Mucosa of gallbladder (tissue), 1 donor: ENCODE measurements around the gene JPT1. TPM values are rescaled to one million over a fixed set of nuclear protein-coding genes. Genes with fewer than 3 reads are reported as not detected.
"Not testable (repeated sequence)": the region's sequence is repeated elsewhere in the genome, so short reads cannot be mapped to it uniquely, and the experiment has no call there.

Experiments
- DNase-seq: peaks from one replicate; pipeline ENCODE4 v3.0.0-alpha.2; 2020; ENCODE audit warnings: low spot score
- total RNA-seq: library from RNA; stranded (reverse); gene quantifications from one replicate; pipeline ENCODE4 v1.2.1, GENCODE V29; 2021
- donor health status: DM: no; HTN: no; CAD: no.

Gene JPT1
- total RNA-seq, 1 donor from 2014 or later: 183 TPM

DNA sequence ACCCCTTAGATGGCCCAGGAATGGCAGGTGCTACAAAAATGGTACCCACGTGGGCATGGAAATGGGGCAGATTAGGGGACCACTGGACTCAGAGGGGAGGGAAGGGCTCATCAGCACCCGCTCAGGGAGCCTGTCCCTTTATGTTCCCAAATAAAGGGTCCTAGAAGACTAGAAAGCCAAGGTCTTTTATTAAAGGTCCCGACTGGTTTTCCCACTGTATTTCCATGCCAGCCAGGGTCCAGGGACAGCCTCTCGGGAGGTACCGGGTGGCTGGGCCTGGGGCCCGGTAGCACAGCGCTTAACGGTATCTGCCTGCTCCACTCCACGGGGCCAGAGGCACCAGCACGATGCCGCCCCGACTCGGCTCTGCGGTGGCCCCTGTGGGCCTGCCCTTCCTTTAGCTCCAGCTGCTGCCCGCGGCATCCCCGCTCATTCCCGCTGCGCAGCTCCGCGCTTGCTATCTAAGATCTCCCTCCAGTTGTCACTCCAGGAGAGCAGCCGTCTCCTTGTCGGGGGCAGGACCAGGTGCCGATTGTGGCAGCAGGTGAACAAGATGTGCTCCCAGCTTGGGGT, 24.2 kb downstream of the JPT1 start:
- no peak for DNase-seq

DNA sequence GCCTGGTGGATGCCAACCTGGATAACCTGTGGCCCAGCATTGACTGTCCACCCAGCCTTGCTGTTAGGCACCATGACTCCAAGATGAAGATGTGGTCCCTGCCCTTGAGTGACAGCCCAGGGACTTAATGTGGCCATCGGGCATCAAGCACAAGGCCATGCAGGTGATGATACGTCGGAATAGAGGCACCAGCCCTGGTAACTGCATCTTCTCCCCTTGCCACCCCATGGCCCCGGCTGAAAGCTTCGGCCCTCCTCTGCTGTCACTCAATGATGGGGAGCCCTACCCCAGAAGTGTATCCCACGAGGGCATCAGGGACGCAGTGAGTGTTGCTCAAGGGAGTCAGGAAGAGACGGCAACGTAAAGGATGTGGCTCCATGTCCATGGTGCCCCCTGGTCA, 24.7 kb downstream of the JPT1 start:
- DNase-seq: no peak

DNA sequence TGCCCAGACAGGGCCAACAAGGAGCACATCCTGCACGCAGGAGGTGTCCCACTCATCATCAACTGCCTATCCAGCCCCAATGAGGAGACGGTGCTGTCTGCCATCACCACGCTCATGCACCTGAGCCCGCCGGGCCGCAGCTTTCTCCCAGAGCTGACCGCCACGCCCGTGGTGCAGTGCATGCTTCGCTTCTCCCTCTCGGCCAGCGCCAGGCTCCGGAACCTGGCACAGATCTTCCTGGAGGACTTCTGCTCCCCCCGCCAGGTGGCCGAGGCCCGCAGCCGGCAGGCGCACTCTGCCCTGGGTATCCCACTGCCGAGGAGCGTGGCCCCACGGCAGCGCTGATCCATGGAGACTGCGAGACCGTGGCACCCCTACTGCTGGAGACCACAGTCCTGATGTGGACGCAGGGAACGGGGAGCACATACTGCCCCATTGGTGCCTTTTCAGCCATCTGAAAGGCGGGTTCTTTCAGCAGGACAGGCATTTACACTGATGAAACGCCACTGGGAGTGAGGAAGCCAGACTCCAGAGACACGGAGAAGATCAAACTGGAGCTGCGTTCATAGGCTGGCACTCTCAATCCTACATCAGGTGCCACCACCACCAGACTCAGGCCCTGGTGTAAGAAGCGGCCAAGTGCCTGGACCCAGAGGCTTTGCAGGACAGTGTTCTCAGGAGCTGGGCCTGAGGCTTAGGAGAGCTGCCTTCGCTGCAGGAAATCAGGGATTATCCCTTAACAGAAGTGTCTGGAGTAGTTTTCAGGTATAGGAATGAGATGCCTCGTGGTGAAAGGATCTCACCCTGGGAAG, 25.4 kb downstream of the JPT1 start:
- DNase-seq: no peak

DNA sequence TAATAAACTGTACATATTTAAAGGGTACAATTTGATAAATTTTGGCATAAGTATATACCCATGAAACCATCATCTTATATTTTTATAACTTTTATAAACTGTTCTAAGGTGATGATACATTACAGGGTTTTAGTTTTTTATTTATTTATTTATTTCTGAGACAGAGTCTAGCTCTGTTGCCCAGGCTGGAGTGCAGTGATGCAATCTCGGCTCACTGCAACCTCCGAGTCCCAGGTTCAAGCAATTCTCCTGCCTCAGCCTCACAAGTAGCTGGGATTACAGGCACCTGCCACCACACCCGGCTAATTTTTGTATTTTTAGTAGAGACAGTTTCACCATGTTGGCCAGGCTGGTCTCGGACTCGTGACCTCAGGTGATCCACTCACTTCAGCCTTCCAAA, 26.4 kb downstream of the JPT1 start:
- DNase-seq: not testable (repeated sequence)

DNA sequence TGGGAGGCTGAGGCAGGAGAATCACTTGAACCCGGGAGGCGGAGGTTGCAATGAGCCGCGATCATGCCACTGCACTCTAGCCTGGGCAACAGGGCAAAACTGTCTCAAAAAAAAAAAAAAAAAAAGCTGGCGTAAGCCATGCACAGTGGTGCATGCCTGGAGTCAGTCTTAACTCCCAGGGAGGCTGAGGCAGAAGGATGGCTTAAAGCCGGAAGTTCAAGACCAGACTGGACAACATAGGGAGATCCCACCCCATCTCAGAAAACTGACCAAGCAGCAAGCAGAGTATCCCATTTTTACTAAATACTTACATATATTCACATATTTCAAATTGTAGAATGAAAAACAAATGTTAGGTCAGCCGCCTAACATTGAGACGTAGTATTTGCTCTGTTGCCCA, 27.4 kb downstream of the JPT1 start:
- DNase-seq: no peak

DNA sequence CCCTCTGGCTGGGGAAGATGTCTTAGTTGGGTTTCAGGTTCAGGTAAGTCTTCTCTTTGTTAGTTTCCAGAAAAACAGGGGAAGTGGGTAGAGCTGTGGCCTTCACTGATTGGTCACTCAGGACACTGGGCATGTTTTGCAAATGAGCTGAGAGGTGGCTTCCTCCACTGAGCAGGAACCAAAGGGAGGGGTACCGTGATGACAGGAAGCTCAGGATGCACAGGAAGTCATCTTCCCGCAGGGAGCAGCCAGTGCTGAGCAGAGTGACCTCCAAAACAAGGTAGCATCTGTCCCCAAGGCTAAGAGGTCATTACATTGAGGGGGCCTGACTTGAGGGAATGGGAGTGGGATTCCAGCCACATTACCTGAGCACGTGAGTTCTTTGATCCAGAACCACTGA, 28.3 kb downstream of the JPT1 start:
- no peak for DNase-seq

DNA sequence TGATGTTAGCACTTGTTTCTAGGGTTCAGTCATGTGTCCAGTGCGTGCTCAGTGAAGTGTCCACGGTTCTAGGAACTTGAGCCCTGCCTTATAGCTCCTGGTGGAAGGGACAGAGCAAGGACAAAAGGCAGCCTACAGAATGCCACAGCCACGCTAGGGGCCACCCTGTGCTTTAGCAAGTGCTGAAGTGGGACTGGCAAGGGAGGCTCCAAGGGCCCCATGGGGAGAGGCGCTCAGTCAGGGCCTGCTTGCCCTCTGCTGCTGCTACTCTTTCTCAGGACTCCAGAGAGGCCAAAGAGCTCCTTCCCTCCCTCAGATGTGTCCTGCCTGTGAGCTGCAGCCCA, 29.5 kb downstream of the JPT1 start:
- no peak for DNase-seq

DNA sequence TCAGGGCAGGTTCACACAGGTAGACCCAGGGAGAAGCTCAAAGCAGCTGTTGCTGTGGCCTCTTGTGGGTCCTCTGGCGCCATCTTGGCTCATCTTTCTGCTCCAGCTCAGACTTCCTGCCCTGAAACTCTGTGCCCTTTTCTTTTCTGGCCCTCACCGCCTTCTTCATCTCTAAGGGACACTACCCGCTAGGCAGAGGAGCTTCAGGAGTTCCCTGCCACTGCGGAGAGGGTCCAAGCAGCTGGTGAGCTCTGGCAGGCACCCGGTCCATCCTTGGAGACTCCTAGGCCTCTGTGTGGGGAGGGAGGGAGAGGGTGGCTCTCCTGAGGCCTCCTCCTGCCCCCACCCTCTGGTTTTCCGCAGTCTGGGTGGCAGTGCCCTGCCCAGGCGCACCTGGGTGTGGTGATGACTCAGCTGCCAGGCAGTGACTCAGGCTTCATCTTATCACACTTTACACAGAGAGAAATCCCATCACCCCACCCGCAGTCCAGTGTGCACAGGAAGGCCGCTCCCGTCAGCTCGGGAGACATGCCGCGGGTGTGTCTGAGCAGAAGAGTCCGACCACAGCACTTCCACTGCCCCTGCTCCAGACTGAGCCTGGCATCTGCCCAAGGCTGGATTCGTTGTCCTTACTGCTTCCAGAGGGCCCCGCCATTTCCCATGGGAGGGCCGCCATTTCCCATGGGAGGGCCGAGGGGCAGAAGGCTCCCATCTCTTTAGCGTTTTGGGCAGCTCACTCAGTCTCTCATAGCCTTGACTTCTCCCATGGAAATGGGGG, 30.1 kb downstream of the JPT1 start:
- DNase-seq: peak; percentile 93

DNA sequence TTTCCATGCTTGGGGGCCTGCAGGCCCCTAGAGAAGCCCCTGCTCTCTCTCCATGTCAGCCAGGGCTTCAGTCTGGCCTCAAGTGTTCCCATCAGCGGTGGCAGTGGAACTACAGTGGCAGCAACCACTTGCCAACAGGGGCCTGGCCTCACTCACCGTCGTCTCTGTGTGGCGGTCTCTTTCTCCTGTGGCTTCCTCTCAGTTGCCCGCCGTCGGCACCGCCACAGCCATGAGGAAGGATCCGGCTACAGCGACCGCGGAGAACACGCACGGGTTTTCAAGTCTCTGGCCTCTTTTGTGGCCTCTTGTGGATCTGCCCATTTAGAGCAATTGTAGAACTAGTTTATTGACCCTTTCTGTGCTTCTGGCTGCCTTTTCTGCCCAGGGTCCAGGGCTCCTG, 36.0 kb downstream of the JPT1 start:
- no peak for DNase-seq

DNA sequence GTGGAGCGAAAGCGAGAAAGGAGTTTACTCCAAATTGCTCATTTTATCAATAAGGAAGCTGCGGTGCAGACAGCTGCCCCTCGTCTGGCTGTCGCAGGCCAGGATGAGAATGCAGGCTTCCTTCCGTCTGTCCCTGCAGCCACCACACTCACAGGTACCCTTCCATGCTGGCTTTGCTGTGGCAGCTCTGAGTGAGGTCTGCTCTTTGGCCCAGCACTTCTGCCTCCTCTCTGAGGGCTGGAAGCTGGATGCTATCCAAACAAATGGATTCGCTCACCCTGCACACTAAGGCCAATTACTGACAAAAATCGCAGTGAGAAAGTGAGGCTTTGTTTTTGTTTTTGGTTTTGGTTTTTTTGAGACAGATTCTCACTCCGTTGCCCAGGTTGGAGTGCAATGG, 37.6 kb downstream of the JPT1 start:
- no peak for DNase-seq

DNA sequence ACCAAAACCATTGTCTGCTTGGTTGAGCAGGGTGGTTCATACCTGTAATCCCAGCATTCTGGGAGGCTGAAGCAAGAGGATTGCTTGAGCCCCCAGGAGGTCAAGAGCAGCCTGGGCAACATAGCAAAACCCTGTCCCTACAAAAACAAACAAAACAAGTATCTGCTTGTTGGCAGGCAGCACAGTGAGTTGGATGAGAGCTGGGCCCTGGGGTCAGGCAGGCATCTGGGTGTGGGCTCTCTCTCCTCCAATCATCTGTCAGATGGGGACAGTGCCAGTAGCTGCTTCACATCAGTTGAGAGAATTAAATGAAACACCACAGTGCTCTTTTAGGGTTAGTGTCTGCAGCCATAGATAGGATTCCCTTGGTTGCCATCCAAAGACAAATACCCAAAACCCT, 38.8 kb downstream of the JPT1 start:
- DNase-seq: no peak

DNA sequence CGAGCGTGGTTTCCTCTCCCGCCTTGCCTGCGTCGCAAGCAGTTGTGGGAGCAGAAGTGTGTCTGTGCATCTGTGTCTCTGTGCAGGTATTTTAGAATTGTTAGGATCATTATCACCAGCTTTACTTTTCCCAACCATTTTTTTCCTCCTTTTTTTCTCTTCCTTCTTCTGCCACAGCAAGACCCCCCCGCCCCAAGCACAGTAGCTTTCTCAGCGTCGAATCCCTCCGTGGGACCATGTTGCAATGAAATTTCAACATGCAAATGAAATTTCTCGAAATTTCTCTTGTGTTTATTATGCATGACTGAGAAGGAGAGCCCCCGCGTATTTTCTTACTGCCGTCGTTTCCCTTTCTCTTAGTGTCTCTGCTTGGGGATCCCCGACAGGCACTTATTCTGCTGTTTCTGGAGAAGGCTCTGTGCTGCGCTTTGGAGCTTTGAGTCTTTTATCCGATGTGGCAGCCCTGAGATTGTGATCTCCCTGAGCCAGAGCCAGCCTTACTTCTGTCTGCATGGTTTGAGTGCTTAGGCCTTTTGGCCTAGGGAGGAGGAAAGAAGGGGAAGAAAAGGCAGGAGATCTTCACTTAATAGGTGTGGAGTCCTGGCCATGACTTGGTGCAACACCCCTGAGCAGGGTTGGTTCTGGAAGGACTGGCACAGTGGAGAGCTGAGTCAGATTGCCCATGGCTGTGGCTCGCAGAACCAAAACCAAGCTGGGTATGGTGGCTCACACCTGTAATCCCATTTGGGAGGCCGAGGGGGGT, 39.6 kb downstream of the JPT1 start:
- no peak for DNase-seq

DNA sequence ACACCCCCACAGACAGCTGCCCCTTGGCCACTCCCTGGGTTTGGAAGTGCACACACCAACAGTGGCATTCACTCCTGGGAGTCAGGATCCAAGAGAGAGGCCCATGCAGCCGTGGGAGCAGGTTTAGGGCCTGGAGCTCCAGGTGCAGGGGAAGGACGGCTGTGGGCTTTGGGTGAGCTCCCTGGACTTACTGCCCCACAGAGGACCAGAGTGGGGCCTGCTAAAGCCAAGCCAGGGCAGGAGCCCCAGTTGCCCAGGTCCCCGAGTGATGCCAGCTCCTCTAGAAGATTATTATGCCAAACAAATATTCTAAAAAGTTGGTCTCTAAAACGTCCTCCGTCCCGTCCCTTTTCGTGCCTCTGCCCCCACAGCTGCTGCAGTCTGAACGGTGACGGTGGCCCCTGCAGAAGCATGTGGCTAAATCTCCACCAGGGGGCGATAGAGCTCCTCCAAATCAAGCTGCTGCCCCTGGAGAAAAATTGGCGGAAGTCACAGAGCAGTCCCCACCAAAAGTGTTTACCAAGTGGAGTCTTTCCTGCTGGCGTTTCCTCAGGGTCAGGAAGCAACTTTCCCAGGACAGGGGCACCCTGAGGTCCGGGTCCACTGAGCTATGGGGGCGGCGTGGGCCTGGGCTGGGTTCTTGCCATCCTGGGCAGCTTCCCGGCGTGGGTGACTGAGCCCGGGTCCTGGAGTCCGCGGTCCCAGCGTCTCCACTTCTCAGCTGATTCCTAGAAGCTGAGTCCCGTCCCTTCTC, 40.3 kb downstream of the JPT1 start:
- DNase-seq: peak; percentile 93

DNA sequence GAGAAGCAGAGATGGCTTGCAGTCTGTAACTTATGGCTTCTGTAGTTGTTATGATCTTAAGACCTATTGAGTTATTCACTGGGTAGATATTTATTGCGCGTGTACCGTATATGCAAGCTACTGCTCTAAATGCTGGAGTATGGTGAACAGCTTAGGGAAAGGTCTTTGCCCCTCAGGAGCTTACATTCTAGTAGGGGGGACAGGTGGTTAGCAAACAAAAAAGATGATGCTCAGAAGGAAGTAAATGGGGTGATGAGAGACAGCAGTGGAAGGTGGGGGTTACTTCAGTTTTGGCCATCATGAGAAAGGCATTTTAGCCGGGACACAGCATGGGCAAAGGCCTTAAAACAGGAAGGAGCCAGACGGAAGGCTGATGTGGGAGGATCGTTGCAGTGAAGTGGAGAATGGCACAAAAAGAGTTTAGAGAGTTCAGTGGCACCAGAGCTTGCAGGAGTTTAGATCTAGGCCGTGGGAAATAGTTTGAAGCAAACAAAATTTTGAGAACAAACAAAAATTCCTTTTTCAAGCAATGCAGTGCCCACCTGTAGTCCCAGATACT, 42.5 kb downstream of the JPT1 start:
- DNase-seq: no peak

DNA sequence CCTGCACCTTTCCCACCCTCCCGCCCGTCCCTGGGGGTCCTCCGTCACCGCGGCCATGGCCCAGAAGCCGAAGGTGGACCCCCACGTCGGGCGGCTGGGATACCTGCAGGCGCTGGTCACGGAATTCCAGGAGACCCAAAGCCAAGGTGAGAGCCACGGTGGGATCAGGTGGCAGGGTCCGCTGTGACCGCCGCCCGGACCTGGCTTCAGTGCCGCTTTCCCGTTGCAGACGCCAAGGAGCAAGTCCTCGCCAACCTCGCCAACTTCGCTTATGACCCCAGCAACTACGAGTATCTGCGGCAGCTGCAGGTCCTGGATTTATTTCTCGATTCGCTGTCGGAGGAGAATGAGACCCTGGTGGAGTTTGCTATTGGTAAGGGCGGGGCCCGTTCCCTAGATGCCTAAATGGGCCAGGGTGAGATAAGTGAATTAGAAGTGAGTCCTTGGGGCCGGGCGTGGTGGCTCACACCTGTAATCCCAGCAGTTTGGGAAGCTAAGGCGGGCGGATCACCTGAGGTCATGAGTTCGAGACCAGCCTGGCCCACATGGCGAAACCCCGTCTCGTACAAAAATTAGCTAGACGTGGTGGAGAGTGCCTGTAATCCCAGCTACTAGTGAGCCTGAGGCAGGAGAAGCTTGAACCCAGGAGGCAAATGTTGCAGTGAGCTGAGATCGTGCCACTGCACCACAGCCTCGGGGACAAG, 43.9 kb downstream of the JPT1 start:
- DNase-seq: no peak

DNA sequence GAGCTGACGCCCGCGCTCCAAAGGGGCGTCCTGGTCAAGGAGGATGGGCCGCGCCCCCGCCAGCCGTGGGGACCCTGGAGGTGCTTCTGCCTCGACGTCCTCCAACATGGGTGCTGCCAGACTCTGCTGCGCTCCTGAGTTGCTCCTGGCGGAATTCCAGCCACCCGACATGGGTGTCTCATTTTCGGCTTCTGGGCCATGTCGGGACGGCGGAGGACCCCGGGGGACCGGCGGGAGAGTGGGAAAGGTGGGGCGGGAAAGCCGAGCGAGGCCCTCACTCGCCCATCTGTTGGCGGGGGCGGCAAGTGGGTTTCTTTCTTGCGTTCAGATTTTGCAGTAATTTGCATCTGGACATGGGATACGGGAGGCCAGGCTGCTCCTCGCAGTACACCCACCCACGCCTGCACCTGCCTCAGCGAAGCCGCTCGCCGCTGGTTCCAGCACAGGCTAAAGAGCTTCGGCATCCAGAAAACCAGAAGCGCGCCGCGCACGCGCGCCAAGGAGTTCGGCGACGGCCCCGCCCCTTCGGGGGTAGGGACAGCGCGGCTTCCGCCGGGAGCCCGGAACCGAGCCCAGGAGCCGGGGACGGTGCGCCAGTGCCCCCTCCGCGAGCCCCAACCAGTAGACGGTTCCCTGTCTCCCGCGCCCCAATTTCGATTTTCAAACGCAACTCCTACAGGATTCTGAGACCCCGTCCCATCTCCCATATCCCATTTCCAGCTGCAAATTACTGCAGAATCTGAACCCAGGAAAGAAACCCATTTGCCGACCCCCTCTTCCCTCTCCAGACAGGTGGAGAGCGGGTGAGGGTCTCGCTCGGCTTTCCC, 44.7 kb downstream of the JPT1 start, which contains the start of gene ARMC7:
Gene ARMC7, plus strand, starts transcription at position 563 of the 827 bp plus-strand sequence. CDS start 320 bp downstream, outside the sequence.
- peak; percentile 91 for DNase-seq

DNA sequence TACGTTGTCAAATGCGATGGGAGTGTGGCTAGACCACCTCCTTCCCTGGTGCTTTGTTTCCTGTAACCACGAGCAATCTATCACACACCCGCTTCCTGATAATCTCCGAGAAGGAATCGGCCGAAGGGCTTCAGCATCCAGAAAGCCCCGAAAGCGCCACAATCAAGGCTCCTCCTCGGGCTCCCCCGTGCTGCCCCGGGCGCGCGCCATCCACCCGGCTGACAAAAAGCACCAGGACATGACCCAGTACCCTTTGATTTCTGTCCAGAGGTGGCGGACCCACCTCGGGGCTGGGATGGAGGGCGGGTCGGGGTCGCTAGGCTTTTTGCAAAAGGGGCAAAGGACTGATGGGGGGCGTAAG, 45.3 kb downstream of the JPT1 start:
- no peak for DNase-seq

DNA sequence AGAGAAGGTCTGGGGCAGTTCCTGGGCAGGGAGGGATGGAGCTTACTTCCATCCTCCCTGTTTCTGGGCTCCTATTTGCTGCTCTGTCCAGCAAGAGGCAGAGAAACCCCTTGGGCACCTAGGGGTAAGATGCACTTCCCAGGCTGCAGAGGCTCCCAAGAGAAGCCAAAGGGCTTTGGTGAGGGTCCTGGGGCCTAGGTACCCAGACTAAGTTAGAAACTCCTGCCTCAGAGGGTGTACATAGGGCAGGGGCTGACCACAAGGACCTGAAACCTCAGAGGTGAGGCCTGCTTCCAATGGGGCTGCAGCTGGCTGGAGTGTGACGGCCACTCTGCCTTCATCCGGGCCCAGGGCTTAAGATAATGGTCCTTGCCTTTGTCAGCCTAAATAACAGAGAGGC, 46.1 kb downstream of the JPT1 start:
- DNase-seq: no peak
